HepG2 (cell line): ENCODE measurements around the gene ADSS2. TPM values are rescaled to one million over a fixed set of nuclear protein-coding genes. Genes with fewer than 3 reads are reported as not detected.

Experiments used
- CERS6 ChIP-seq: sonication (generic); formaldehyde crosslinking; IDR thresholded peaks from 2 replicates; pipeline ENCODE4 v1.5.0; 2020; ENCODE audit warnings: missing genetic modification reagents
- HMGXB4 ChIP-seq, 2 experiments: sonication (generic) in 1 of 2; formaldehyde crosslinking in 1 of 2; IDR thresholded peaks; 2 replicates each; pipeline versions ENCODE4 v1.4.0 to v1.6.1; 2018 to 2020; ENCODE audit warnings: missing genetic modification reagents in 2 of 2, borderline replicate concordance in 1 of 2, low read depth in 1 of 2, mild to moderate bottlenecking in 1 of 2, missing biosample characterization in 1 of 2
- HOXA3 ChIP-seq: sonication (generic); formaldehyde crosslinking; IDR thresholded peaks from 2 replicates; pipeline ENCODE4 v1.5.0; 2020; ENCODE audit warnings: missing genetic modification reagents
- ISL2 ChIP-seq: sonication (generic); formaldehyde crosslinking; IDR thresholded peaks from 2 replicates; pipeline ENCODE4 v1.5.0; 2020; ENCODE audit warnings: missing genetic modification reagents
- MTERF4 ChIP-seq: sonication (generic); formaldehyde crosslinking; IDR thresholded peaks from 2 replicates; pipeline ENCODE4 v1.8.0; 2023; ENCODE audit warnings: mild to moderate bottlenecking, missing genetic modification reagents
- RBM39 ChIP-seq: fragments of 200-400 bp; formaldehyde crosslinking; IDR thresholded peaks from one replicate; pipeline ENCODE4 v1.6.1; 2018; ENCODE audit warnings: antibody characterized with exemption, mild to moderate bottlenecking, low read depth, low read length; ENCODE audit not compliant: poor library complexity, severe bottlenecking
- TRAFD1 ChIP-seq: sonication (generic); formaldehyde crosslinking; IDR thresholded peaks from 2 replicates; pipeline ENCODE4 v1.5.1; 2020; ENCODE audit warnings: missing genetic modification reagents, mild to moderate bottlenecking, borderline replicate concordance
- ZBTB20 ChIP-seq: sonication (generic); formaldehyde crosslinking; IDR thresholded peaks from 2 replicates; pipeline ENCODE4 v1.8.1; 2023; ENCODE audit warnings: missing genetic modification reagents, low read depth, mild to moderate bottlenecking, borderline replicate concordance
- ZBTB38 ChIP-seq: sonication (generic); formaldehyde crosslinking; IDR thresholded peaks from 2 replicates; pipeline ENCODE4 v1.5.1; 2020; ENCODE audit warnings: mild to moderate bottlenecking, missing genetic modification reagents
- ZNF326 ChIP-seq: sonication (generic); formaldehyde crosslinking; IDR thresholded peaks from 2 replicates; pipeline ENCODE4 v1.4.0; 2020; ENCODE audit warnings: missing genetic modification reagents, borderline replicate concordance
- ZNF512B ChIP-seq: sonication (generic); formaldehyde crosslinking; IDR thresholded peaks from 2 replicates; pipeline ENCODE4 v1.5.1; 2020; ENCODE audit warnings: missing genetic modification reagents, mild to moderate bottlenecking, borderline replicate concordance
- ZNF556 ChIP-seq: sonication (generic); formaldehyde crosslinking; IDR thresholded peaks from 2 replicates; pipeline ENCODE4 v1.4.0; 2020; ENCODE audit warnings: mild to moderate bottlenecking, missing genetic modification reagents, borderline replicate concordance
- ZNF563 ChIP-seq: sonication (generic); formaldehyde crosslinking; IDR thresholded peaks from 2 replicates; pipeline ENCODE4 v1.8.0; 2022; ENCODE audit warnings: mild to moderate bottlenecking, moderate library complexity, missing genetic modification reagents
- ZNF580 ChIP-seq: IDR thresholded peaks from 2 replicates; pipeline ENCODE4 v1.6.1; 2016; ENCODE audit warnings: low read depth, borderline replicate concordance
- ZNF761 ChIP-seq: sonication (generic); formaldehyde crosslinking; conservative IDR thresholded peaks from 2 replicates; pipeline ENCODE4 v1.4.0; 2020; ENCODE audit warnings: mild to moderate bottlenecking, missing genetic modification reagents
- ZXDC ChIP-seq: sonication (generic); formaldehyde crosslinking; IDR thresholded peaks from 2 replicates; pipeline ENCODE4 v1.5.0; 2020; ENCODE audit warnings: mild to moderate bottlenecking, missing genetic modification reagents
- polyA plus RNA-seq, 8 experiments: library from polyadenylated mRNA; depleted of rRNA in 3 of 8; stranded (reverse) in 7 of 8; unstranded in 1 of 8; fragments of >200 nt; fragmentation: Illumina TruSeq in 4 of 8; extraction: Trizol in 4 of 8; gene quantifications; 2 replicates each; pipeline versions ENCODE4 v1.2.1 to v1.2.3, GENCODE V29; 2011 to 2016; ENCODE audit warnings: low read depth in 4 of 8, missing spikeins in 1 of 8, mixed read lengths in 1 of 8; ENCODE audit not compliant: insufficient read depth in 1 of 8
- total RNA-seq, 5 experiments: library from RNA; depleted of rRNA; stranded (reverse); fragments of >200 nt; fragmentation: Illumina TruSeq; extraction: Trizol; gene quantifications; 2 replicates each; pipeline ENCODE4 v1.2.3, GENCODE V29; 2016; ENCODE audit warnings: low read depth in 1 of 5

ADSS2 gene
- total and polyA plus RNA-seq, 2 of the 13 experiments (the other 11 are each of a cell fraction or from before 2014, with no cell fraction given), result 15.1 to 43.4 TPM

GRCh38 chr1:244451539-244451950 is at the start of gene ADSS2 (continued):
- TF ChIP-seq HMGXB4 (CRISPR knock-in tag; IDR thresholded peaks at IDR 0.05; ENCODE audit: borderline replicate concordance in 1 of 2, low read depth in 1 of 2) (peak in 1 of 2 experiments; percentile 73; a peak in 2 of 4 replicates), ZNF563 (peak; percentile 34; the same call in 1 of the 2 replicates), ZXDC (CRISPR knock-in tag) (no peak), RBM39 (peak; percentile 80), ZNF512B (CRISPR knock-in tag) (no peak; the same call in 1 of the 2 replicates), HOXA3 (CRISPR knock-in tag) (no peak), ZNF556 (CRISPR knock-in tag) (no peak), CERS6 (CRISPR knock-in tag) (peak; percentile 11; the same call in 1 of the 2 replicates), TRAFD1 (CRISPR knock-in tag) (no peak), ZNF580 (CRISPR knock-in tag) (no peak), MTERF4 (CRISPR knock-in tag) (no peak), ZBTB38 (CRISPR knock-in tag) (0 out of 2 replicates have a peak, but pooled peaks have one; percentile 31), ZNF326 (CRISPR knock-in tag) (no peak), ZBTB20 (CRISPR knock-in tag) (peak; percentile 32; the same call in 1 of the 2 replicates), ZNF761 (no peak), ISL2 (CRISPR knock-in tag) (0 out of 2 replicates have a peak, but pooled peaks have one; percentile 30)
